OCI-LY1 (cell line): ENCODE measurements around the gene TICAM1.

Experiments used
- CTCF ChIP-seq: fragments of 200-600 bp; sonication (generic), shearing (Covaris generic); IDR thresholded peaks from 2 replicates; pipeline ENCODE4 v1.5.1; 2017; ENCODE audit warnings: mild to moderate bottlenecking, antibody characterized with exemption, low read length, moderate library complexity, mixed read lengths
- EZH2 ChIP-seq: fragments of 200-600 bp; sonication (generic), shearing (Covaris generic); IDR thresholded peaks from 2 replicates; pipeline ENCODE4 v1.8.0; 2017; ENCODE audit warnings: borderline replicate concordance, mixed run types, mild to moderate bottlenecking, antibody characterized with exemption, low read length, moderate library complexity, mixed read lengths

GRCh38 chr19:4817467-4818277 is 13.8 kb downstream of the TICAM1 start:
- TF ChIP-seq CTCF: no peak
- no peak for TF ChIP-seq EZH2
